Measurements from ENCODE around the gene AXL.

The AXL gene

GRCh38 chr19:41299046-41299754, 80.2 kb downstream of the AXL start:
- Histone ChIP-seq H3K9ac (ENCODE audit: low read depth, low read length) (no peak overlapping the region), H3K9me3 (ENCODE audit: control insufficient read depth, insufficient read depth, low read length) (no peaks in the 10 kb centered on the region), H3K36me3 (ENCODE audit: insufficient read depth, low read length) (peaks cover 77% of the 10 kb centered on the region), H3K4me1 (ENCODE audit: insufficient read depth, low read length) (no peaks in the 10 kb centered on the region)

- H3K4me1 ChIP-seq (ENCODE audit: insufficient read depth, low read length) = no peaks in the 10 kb centered on the region
- peaks cover 77% of the 10 kb centered on the region for H3K36me3 ChIP-seq (ENCODE audit: insufficient read depth, low read length)
- H3K9ac ChIP-seq (ENCODE audit: low read depth, low read length) = no peak overlapping the region
- H3K9me3 ChIP-seq (ENCODE audit: control insufficient read depth, insufficient read depth, low read length) = no peaks in the 10 kb centered on the region
Observed at GRCh38 chr19:41299755-41300089, 80.7 kb downstream of the AXL start.

GRCh38 chr19:41300555-41300954, 81.5 kb downstream of the AXL start:
- peaks cover 75% of the 10 kb centered on the region for H3K36me3 ChIP-seq (ENCODE audit: insufficient read depth, low read length)

GRCh38 chr19:41302624-41303351, 83.8 kb downstream of the AXL start:
- no peaks in the 10 kb centered on the region; the same call in 1 of the 2 replicates for H3K4me1 ChIP-seq (ENCODE audit: insufficient read depth, low read length)
- no peaks in the 10 kb centered on the region for H3K9me3 ChIP-seq (ENCODE audit: control insufficient read depth, insufficient read depth, low read length)
- peaks cover 59% of the 10 kb centered on the region for H3K36me3 ChIP-seq (ENCODE audit: insufficient read depth, low read length)
- no peak overlapping the region for H3K9ac ChIP-seq (ENCODE audit: low read depth, low read length)

More at GRCh38 chr19:41300555-41300954, 81.5 kb downstream of the AXL start:
- Histone ChIP-seq H3K4me1 (ENCODE audit: insufficient read depth, low read length) (no peaks in the 10 kb centered on the region), H3K9me3 (ENCODE audit: control insufficient read depth, insufficient read depth, low read length) (no peaks in the 10 kb centered on the region), H3K9ac (ENCODE audit: low read depth, low read length) (no peak overlapping the region)

- peaks cover 4% of the 10 kb centered on the region; the same call in 1 of the 2 replicates for H3K4me1 ChIP-seq (ENCODE audit: insufficient read depth, low read length)
- H3K9me3 ChIP-seq (ENCODE audit: control insufficient read depth, insufficient read depth, low read length) = no peaks in the 10 kb centered on the region
- peaks cover 54% of the 10 kb centered on the region for H3K36me3 ChIP-seq (ENCODE audit: insufficient read depth, low read length)
- H3K9ac ChIP-seq (ENCODE audit: low read depth, low read length) = no peak overlapping the region
Observed at GRCh38 chr19:41303954-41304353, 84.9 kb downstream of the AXL start.

GRCh38 chr19:41304706-41305483, 85.9 kb downstream of the AXL start:
- peaks cover 8% of the 10 kb centered on the region; the same call in 1 of the 2 replicates for H3K4me1 ChIP-seq (ENCODE audit: insufficient read depth, low read length)
- H3K9ac ChIP-seq (ENCODE audit: low read depth, low read length) = no peak overlapping the region
- H3K36me3 ChIP-seq (ENCODE audit: insufficient read depth, low read length) = peaks cover 45% of the 10 kb centered on the region
- H3K9me3 ChIP-seq (ENCODE audit: control insufficient read depth, insufficient read depth, low read length) = no peaks in the 10 kb centered on the region

GRCh38 chr19:41305927-41306793, 87.1 kb downstream of the AXL start:
- H3K9ac ChIP-seq (ENCODE audit: low read depth, low read length) = no peak overlapping the region
- H3K36me3 ChIP-seq (ENCODE audit: insufficient read depth, low read length) = peaks cover 34% of the 10 kb centered on the region

GRCh38 chr19:41307090-41307875, 88.3 kb downstream of the AXL start:
- H3K9me3 ChIP-seq (ENCODE audit: control insufficient read depth, insufficient read depth, low read length) = no peaks in the 10 kb centered on the region
- H3K36me3 ChIP-seq (ENCODE audit: insufficient read depth, low read length) = peaks cover 25% of the 10 kb centered on the region
- peaks cover 8% of the 10 kb centered on the region; the same call in 1 of the 2 replicates for H3K4me1 ChIP-seq (ENCODE audit: insufficient read depth, low read length)
- H3K9ac ChIP-seq (ENCODE audit: low read depth, low read length) = no peak overlapping the region

More at GRCh38 chr19:41305927-41306793, 87.1 kb downstream of the AXL start:
- peaks cover 8% of the 10 kb centered on the region; the same call in 1 of the 2 replicates for H3K4me1 ChIP-seq (ENCODE audit: insufficient read depth, low read length)
- H3K9me3 ChIP-seq (ENCODE audit: control insufficient read depth, insufficient read depth, low read length) = no peaks in the 10 kb centered on the region

GRCh38 chr19:41307954-41308449, 89.0 kb downstream of the AXL start:
- Histone ChIP-seq H3K4me1 (ENCODE audit: insufficient read depth, low read length) (peaks cover 8% of the 10 kb centered on the region; the same call in 1 of the 2 replicates), H3K9me3 (ENCODE audit: control insufficient read depth, insufficient read depth, low read length) (no peaks in the 10 kb centered on the region), H3K9ac (ENCODE audit: low read depth, low read length) (no peak overlapping the region), H3K36me3 (ENCODE audit: insufficient read depth, low read length) (peaks cover 25% of the 10 kb centered on the region)

- no peak overlapping the region for H3K9ac ChIP-seq (ENCODE audit: low read depth, low read length)
- peaks cover 8% of the 10 kb centered on the region; the same call in 1 of the 2 replicates for H3K4me1 ChIP-seq (ENCODE audit: insufficient read depth, low read length)
- H3K36me3 ChIP-seq (ENCODE audit: insufficient read depth, low read length) = peaks cover 24% of the 10 kb centered on the region
- H3K9me3 ChIP-seq (ENCODE audit: control insufficient read depth, insufficient read depth, low read length) = no peaks in the 10 kb centered on the region
Observed at GRCh38 chr19:41308450-41309179, 89.6 kb downstream of the AXL start.

GRCh38 chr19:41309180-41310032, 90.4 kb downstream of the AXL start:
- Histone ChIP-seq H3K9me3 (ENCODE audit: control insufficient read depth, insufficient read depth, low read length) (no peaks in the 10 kb centered on the region), H3K9ac (ENCODE audit: low read depth, low read length) (peak overlapping the region; percentile 67), H3K36me3 (ENCODE audit: insufficient read depth, low read length) (peaks cover 16% of the 10 kb centered on the region), H3K4me1 (ENCODE audit: insufficient read depth, low read length) (peaks cover 8% of the 10 kb centered on the region; the same call in 1 of the 2 replicates)

All from ES-I3 (cell line).